Activated T-helper 17 cell treated with anti-CD3 and anti-CD28 coated beads, Interleukin-2, amount 50 U/mL, for 72 hours (primary cell): Measurements from ENCODE around the gene AK9. TPM values are rescaled to one million over a fixed set of nuclear protein-coding genes. Genes with fewer than 3 reads are reported as not detected.
A peak's percentile ranks its signal among the peaks of the same experiment; 100 is the strongest.

ENCODE experiments used
- ATAC-seq: fragments of 150-1000 bp; cut with Tn5 transposase; replicated peaks from 2 replicates; pipeline ENCODE4 v1.10.0; 2021; ENCODE audit warnings: mild to moderate bottlenecking, moderate library complexity
- H3K27ac Mint-ChIP-seq: one replicate; pipeline ENCODE4 v1.8.0; 2022; ENCODE audit warnings: mixed read lengths
- H3K27me3 Mint-ChIP-seq: one replicate; pipeline ENCODE4 v1.8.0; 2022; ENCODE audit warnings: mixed read lengths
- H3K36me3 Mint-ChIP-seq: one replicate; pipeline ENCODE4 v1.8.0; 2022; ENCODE audit warnings: low read depth, mild to moderate bottlenecking, mixed read lengths
- H3K4me1 Mint-ChIP-seq: one replicate; pipeline ENCODE4 v1.8.0; 2022; ENCODE audit warnings: mixed read lengths
- H3K4me3 Mint-ChIP-seq: one replicate; pipeline ENCODE4 v1.8.0; 2022; ENCODE audit warnings: mild to moderate bottlenecking, mixed read lengths
- H3K9me3 Mint-ChIP-seq: one replicate; pipeline ENCODE4 v1.8.0; 2022; ENCODE audit warnings: mixed read lengths
- total RNA-seq, 2 donors: library from RNA; stranded (reverse); gene quantifications; one replicate each; pipeline ENCODE4 v1.2.3, GENCODE V29; 2022

The AK9 gene
- total RNA-seq, 2 donors from 2014 or later: 4.0 to 7.9 TPM

- H3K9me3 Mint-ChIP-seq: no peaks in the 10 kb centered on the region
- H3K36me3 Mint-ChIP-seq: peaks cover 29% of the 10 kb centered on the region
- peak overlapping the region; percentile 94 for H3K4me3 Mint-ChIP-seq
- ATAC-seq: no peak
- H3K27me3 Mint-ChIP-seq: no peaks in the 10 kb centered on the region
- no peak overlapping the region for H3K27ac Mint-ChIP-seq
- H3K4me1 Mint-ChIP-seq: peaks cover 32% of the 10 kb centered on the region
Measured at GRCh38 chr6:109453156-109453555, 237.8 kb downstream of the AK9 start.

- H3K4me3 Mint-ChIP-seq: peak overlapping the region; percentile 20
- H3K27me3 Mint-ChIP-seq: no peaks in the 10 kb centered on the region
- ATAC-seq: no peak
- H3K9me3 Mint-ChIP-seq: no peaks in the 10 kb centered on the region
- peaks cover 29% of the 10 kb centered on the region for H3K36me3 Mint-ChIP-seq
- H3K27ac Mint-ChIP-seq: peak overlapping the region; percentile 36
- H3K4me1 Mint-ChIP-seq: peaks cover 29% of the 10 kb centered on the region
Measured at GRCh38 chr6:109452181-109452580, 238.8 kb downstream of the AK9 start.

DNA sequence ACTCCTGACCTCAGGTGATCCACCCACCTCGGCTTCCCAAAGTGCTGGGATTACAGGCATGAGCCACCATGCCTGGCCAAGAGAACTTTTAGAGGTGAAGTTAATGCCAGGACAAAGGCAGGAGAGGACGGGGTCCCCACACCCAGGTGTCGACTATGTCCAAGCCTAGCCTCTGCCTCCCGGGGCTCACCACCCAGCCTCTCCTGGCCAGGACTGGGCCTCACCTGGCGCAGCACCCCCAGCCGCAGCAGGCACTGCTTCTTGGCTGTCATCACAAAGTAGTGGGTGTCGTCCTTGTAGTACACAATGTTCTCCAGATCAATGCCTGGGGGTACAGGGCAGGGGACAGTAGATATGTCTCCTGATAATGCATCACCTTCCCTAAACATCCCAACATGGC, 239.6 kb downstream of the AK9 start:
- H3K4me1 Mint-ChIP-seq: peaks cover 26% of the 10 kb centered on the region
- no peak overlapping the region for H3K27ac Mint-ChIP-seq

GRCh38 chr6:109450801-109451200, 240.2 kb downstream of the AK9 start:
- Mint-ChIP-seq H3K27ac (peak overlapping the region; percentile 83), H3K9me3 (no peaks in the 10 kb centered on the region), H3K27me3 (no peaks in the 10 kb centered on the region), H3K4me3 (no peak overlapping the region), H3K36me3 (peaks cover 39% of the 10 kb centered on the region), H3K4me1 (peaks cover 28% of the 10 kb centered on the region)
- no peak for ATAC-seq

More for the DNA sequence above, 239.6 kb downstream of the AK9 start:
- Mint-ChIP-seq H3K4me3 (no peak overlapping the region), H3K9me3 (no peaks in the 10 kb centered on the region), H3K36me3 (peaks cover 34% of the 10 kb centered on the region), H3K27me3 (no peaks in the 10 kb centered on the region)
- no peak for ATAC-seq

- H3K4me3 Mint-ChIP-seq: peak overlapping the region; percentile 48
- H3K4me1 Mint-ChIP-seq: peaks cover 28% of the 10 kb centered on the region
- peak; percentile 49 for ATAC-seq
- H3K36me3 Mint-ChIP-seq: peaks cover 42% of the 10 kb centered on the region
- H3K27me3 Mint-ChIP-seq: no peaks in the 10 kb centered on the region
- no peaks in the 10 kb centered on the region for H3K9me3 Mint-ChIP-seq
- H3K27ac Mint-ChIP-seq: peak overlapping the region; percentile 83
Measured at GRCh38 chr6:109449795-109450673, 241.0 kb downstream of the AK9 start.

DNA sequence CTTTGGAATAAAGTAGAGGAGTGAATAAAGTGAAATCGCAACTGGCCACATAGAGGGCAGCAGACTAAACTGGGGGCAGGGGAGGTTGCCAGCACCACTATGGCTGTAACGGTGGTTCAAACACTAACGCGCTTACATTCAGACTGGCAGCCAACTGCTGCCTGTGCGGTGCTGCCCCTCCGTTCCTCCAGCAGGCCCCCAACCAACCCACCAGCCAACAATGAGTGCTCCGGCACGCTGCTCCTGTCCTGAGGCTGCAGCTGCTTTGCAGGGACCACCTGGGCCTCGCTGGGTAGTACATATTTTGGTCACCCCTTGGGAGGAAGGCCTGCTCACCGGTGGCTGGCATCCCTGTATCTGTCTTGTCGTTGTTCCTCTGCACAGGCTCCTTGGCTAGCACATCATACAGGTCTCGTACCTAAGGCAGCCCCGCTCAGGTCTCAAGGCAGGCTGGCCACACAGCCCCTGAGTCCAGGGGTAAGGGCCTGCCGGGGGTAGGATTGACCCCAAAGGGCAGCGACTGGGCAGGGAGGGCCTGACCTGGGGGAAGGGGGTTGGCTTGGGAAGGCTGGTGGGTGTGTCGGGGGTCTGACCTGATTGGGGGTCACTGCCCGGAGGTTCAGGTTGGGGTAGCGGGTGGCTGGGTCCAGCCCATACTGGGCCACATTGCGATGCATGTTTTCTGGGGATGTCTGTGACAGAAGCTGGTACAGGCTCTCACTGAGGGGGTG, 241.8 kb downstream of the AK9 start:
- H3K36me3 Mint-ChIP-seq: peaks cover 41% of the 10 kb centered on the region

GRCh38 chr6:109448615-109449014, 242.4 kb downstream of the AK9 start:
- peaks cover 41% of the 10 kb centered on the region for H3K36me3 Mint-ChIP-seq
- ATAC-seq: no peak
- H3K27ac Mint-ChIP-seq: peak overlapping the region; percentile 69

More for the DNA sequence above, 241.8 kb downstream of the AK9 start:
- Mint-ChIP-seq H3K9me3 (no peaks in the 10 kb centered on the region), H3K4me3 (peak overlapping the region; percentile 48), H3K4me1 (peaks cover 28% of the 10 kb centered on the region), H3K27ac (peak overlapping the region; percentile 83), H3K27me3 (no peaks in the 10 kb centered on the region)
- ATAC-seq: no peak

GRCh38 chr6:109447878-109448555, 243.0 kb downstream of the AK9 start:
- no peak overlapping the region for H3K4me3 Mint-ChIP-seq
- H3K36me3 Mint-ChIP-seq: peaks cover 47% of the 10 kb centered on the region
- peaks cover 24% of the 10 kb centered on the region for H3K4me1 Mint-ChIP-seq
- H3K27ac Mint-ChIP-seq: peak overlapping the region; percentile 69
- ATAC-seq: no peak
- H3K9me3 Mint-ChIP-seq: no peaks in the 10 kb centered on the region
- H3K27me3 Mint-ChIP-seq: no peaks in the 10 kb centered on the region

More at GRCh38 chr6:109448615-109449014, 242.4 kb downstream of the AK9 start:
- Mint-ChIP-seq H3K4me3 (no peak overlapping the region), H3K27me3 (no peaks in the 10 kb centered on the region), H3K9me3 (no peaks in the 10 kb centered on the region), H3K4me1 (peaks cover 24% of the 10 kb centered on the region)

GRCh38 chr6:109447087-109447486, 243.9 kb downstream of the AK9 start:
- H3K27ac Mint-ChIP-seq: peak overlapping the region; percentile 69
- no peaks in the 10 kb centered on the region for H3K27me3 Mint-ChIP-seq
- peaks cover 28% of the 10 kb centered on the region for H3K4me1 Mint-ChIP-seq
- no peak overlapping the region for H3K4me3 Mint-ChIP-seq
- peaks cover 51% of the 10 kb centered on the region for H3K36me3 Mint-ChIP-seq
- H3K9me3 Mint-ChIP-seq: no peaks in the 10 kb centered on the region
- no peak for ATAC-seq

DNA sequence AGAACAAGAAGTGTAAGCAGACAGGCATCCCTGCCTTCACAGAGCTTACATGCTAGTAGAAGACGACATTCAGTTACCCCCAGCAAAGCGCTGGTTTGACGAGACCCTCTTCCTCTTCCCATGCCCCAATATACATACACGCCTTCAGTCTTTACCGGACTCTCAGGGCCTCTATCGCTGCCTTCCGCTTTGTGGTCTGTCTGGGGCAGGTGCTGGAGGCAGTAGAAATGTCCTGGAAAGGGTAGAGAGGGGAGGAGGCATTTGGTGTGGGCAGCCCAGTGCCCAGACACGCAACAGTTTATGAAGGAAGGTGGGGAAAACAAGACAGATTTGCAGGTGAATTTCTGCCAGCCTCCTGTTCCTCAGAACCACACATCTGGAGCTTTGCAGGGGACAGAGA, 244.5 kb downstream of the AK9 start:
- no peaks in the 10 kb centered on the region for H3K9me3 Mint-ChIP-seq
- no peak for ATAC-seq
- H3K36me3 Mint-ChIP-seq: peaks cover 51% of the 10 kb centered on the region
- H3K27me3 Mint-ChIP-seq: no peaks in the 10 kb centered on the region
- H3K4me3 Mint-ChIP-seq: no peak overlapping the region
- peak overlapping the region; percentile 32 for H3K27ac Mint-ChIP-seq
- H3K4me1 Mint-ChIP-seq: peaks cover 33% of the 10 kb centered on the region

- Mint-ChIP-seq H3K9me3 (no peaks in the 10 kb centered on the region), H3K4me1 (peaks cover 35% of the 10 kb centered on the region), H3K27ac (peak overlapping the region; percentile 32), H3K27me3 (no peaks in the 10 kb centered on the region), H3K36me3 (peaks cover 55% of the 10 kb centered on the region), H3K4me3 (no peak overlapping the region)
- no peak for ATAC-seq
Measured at GRCh38 chr6:109446072-109446471, 244.9 kb downstream of the AK9 start.

DNA sequence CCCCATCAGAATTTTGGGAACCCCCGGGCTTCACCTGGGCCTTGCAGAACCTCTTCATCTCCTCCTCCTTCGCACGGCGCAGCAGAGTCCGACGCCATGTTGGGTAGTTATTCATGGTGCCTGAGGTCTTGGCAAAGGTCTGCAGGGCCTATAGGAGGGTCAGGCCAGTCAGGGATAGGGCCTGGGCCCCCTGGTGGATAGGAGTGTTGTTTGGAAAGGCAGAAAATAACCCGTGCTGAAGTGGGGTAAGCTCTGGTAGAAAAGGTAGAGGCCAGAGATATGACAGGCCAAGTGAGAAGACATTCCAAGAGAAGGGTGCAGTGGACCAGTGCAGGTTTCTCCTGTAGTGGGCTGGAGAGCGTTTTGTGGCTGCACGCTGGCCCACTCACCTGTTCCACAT, 245.6 kb downstream of the AK9 start:
- Mint-ChIP-seq H3K9me3 (no peaks in the 10 kb centered on the region), H3K36me3 (peaks cover 49% of the 10 kb centered on the region), H3K27me3 (no peaks in the 10 kb centered on the region), H3K27ac (peak overlapping the region; percentile 75), H3K4me3 (no peak overlapping the region), H3K4me1 (peaks cover 30% of the 10 kb centered on the region)
- ATAC-seq: no peak

GRCh38 chr6:109443425-109443950, 247.5 kb downstream of the AK9 start:
- Mint-ChIP-seq H3K27me3 (no peaks in the 10 kb centered on the region), H3K4me3 (no peak overlapping the region), H3K36me3 (peaks cover 42% of the 10 kb centered on the region), H3K9me3 (no peaks in the 10 kb centered on the region), H3K27ac (no peak overlapping the region), H3K4me1 (peaks cover 21% of the 10 kb centered on the region)
- ATAC-seq: no peak
